TTC549 (cell line): ENCODE data around the gene FAM3D.
"Not testable (repeated sequence)": the region's sequence is repeated elsewhere in the genome, so short reads cannot be mapped to it uniquely, and the experiment has no call there.

Experiments
- FAIRE-seq: peaks from 2 replicates; lab custom pipeline; 2012; peaks lifted over from hg19 to GRCh38; lab: Jason Lieb, UNC

The FAM3D gene

DNA sequence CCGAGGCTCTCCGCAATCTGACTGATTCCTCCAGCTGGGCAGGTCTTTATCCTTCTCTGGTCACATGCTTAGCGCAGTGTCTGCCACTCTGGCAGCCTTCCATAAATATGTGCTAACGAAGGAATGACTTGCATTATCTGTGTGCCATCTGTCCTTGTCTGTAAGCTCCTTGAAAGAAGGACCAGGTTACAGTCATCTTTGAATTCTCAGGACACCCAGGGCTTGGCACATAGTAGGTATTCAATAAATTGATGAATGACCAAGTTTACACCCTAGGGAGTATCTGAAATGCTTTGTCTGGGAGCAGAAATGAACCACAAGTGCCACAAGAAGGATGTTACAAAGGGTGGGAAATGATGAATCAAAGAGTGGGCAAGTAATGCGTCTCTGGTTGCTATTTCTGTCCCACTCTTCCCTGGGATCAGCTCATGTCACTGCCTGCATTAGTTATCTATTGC is 16.5 kb upstream of the FAM3D start:
- FAIRE-seq: no peak

DNA sequence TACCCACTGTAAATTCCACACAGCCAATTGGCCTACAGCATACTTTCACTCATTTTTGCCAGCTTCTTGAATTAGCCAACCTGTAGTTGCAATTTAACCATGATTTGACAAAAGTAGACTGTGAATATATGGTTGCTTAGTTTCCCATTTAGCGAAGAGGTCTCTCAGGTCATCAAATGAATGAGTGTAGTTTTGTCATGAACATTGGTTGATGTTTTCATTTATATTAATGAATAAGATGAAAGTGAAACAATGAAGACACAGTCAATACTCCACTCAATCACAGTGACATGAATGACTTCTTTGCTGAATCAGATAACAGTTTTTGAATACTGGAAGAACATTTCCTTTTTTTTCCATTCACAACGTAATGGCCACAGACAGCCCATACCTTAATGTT is 15.3 kb upstream of the FAM3D start:
- no peak for FAIRE-seq

DNA sequence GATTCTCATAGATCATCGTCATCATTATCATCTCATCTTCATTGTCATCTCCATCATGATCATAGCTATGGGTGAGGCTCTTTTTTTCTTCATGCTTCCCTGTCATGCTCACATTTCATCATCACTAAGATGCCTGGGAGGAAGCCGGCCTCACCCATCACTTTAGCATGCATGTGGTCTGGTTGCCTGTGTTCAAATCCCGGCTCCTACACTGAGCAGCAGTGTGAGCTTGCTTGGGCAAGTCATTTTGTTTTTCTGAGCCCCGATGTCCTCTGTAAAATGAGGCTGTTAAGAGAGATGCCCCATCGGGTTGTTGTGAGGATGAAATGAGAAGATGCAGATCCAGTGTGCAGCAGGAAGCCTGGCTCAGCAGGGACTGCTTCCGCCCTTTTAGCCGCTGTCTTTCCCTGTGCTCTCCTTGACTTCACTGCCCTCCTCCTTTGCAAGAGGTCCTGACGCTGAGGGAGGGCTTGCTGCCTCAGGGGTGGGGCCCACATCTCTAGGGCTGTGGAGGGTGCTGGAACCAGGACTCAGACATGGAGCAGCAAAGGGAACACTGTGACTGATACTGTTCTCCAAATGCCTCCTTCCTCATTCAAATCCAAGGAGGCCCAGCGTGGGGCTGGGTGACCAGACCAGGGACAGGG is 14.4 kb upstream of the FAM3D start:
- FAIRE-seq: no peak

DNA sequence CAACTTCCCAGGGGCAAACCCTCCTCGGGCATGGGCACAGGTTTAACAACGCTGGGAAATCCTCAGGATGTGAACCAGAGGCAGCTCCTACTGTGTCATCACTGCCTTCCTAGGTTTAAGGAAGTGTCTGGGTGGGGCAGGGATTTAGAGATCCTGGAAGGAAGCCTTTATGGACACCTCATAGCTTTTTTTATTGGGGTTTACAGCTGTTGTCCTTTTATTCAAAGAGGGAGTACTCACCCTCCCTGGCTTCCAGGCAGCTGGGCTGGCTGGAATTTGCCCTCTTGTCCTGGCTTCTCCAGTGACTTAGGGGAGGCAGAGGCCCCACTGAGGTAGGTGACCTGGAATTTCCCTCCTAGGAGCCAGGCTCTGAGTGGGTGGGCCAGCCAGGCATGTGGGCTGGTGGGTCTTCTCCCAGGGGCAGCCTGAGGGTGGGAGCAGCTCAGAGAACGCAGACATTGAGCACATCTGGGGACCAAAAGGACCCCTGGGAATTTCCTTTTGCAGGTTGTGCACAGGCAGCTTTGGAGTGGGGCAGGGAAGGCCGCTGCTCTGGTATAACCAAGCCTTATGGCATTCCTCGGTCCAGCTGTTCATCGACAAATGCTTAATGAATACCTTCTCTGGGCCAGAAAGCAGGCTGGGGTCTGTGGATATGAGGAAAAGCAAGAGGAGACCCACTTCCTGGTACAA is 13.5 kb upstream of the FAM3D start:
- FAIRE-seq: no peak

DNA sequence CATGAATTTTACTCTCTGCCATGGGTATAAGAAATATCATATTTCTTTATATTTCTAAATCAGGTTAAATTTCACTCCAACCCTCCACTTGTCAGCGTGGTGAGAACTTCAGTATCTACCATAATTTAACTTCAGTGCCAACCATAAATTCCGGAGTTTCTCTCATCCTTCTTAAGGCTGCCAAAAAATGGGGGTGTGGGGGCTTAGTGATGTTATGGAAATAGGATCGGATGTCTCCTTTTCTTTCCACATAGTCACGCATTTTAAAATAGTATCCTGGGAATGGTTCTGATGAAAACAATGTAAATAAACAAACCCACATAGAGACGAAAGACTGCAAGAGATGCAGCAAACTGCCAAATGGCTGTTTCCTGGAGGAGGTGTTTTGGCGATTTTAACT is 12.9 kb upstream of the FAM3D start:
- FAIRE-seq: no peak

DNA sequence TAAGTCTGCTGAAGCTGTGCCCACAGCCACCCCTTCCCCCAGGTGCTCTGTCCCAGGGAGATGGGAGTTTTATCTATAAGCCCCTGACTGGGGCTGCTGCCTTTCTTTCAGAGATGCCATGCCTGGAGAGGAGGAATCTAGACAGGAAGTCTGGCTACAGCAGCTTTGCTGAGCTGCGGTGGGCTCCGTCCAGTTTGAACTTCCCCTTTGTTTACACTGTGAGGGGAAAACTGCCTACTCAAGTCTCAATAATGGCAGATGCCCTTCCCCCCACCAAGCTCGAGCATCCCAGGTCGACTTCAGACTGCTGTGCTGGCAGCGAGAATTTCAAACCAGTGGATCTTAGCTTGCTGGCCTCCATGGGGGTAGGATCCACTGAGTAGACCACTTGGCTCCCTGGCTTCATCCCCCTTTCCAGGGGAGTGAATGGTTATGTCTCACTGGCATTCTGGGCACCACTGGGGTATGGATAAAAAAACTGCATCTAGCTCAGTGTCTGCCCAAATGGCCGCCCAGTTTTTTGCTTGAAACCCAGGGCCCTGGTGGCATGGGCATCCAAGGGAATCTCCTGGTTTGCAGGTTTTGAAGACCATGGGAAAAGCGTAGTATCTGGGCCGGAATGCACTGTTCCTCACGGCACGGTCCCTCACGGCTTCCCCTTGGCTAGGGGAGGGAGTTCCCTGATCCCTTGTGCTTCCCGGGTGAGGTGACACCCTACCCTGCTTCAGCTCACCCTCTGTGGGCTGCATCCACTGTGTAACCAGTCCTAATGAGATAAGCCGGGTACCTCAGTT is 11.8 kb upstream of the FAM3D start:
- FAIRE-seq: not testable (repeated sequence)

DNA sequence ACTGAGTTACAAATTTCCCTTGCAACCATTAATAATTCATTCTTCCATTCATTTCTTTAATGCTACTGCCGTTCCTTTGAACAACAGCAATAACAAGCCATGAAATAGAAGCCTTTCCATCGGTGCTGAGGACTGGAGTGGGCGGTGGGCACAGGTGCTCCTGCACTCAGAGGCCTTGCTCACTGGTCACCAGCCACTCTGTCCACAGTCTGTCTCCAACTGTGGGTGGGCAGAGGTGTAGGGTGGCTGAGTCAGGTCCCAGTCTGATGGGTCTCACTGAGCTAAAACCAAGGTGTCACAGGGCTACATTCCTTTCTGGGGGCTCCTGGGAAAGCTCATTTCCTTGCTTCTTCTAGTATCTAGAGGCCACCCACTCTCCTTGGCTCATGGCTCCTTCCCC is 6.3 kb upstream of the FAM3D start:
- no peak for FAIRE-seq

DNA sequence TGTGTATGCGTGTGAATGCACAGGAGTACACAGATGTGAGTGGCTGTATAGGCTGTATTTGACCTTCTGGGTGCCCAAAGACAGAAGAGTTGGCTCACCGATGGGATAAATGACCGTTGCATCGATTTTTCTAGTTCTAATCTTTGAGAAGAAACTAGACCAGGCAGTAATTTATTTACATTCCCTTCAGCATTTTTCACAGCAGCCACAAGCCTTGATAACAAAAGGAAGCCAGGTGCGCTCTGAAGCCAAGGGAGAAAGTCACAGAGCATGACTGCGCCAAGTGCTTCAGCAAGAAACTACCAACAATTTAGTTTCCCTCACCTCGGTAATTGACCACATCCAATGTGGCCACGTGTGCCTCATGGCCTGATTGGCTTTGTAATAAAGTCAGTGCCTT is 5.9 kb upstream of the FAM3D start:
- no peak for FAIRE-seq

DNA sequence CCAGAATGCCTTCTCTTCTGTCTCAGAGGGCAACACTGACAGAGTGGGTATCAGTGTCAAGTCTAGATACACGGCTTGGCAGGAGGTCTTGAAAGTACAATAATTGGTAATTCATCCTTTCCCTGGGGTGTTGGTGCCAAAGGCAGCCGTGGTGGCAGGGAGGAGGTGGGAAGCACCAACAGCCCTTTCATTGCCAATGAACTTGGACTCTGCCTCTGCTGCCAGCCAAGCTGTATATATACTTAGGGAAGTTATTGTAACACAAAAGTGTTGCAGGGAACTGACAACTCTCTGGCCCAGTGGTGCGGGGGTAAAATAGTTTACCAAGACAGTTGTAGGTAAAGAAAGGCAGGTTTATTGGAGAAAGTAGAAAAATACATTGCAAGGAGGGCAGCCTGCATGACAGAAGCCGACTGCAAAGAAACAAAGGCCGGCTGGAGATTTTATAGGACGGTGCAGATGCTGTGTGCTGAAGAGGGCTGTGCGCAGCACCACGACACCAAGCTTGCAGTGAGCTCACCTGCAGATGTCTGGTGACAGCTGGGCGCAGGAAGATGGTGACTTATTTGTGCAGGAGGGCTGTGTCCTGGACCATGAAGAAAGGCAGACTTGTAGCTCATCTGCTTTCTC is 4.0 kb upstream of the FAM3D start:
- no peak for FAIRE-seq

DNA sequence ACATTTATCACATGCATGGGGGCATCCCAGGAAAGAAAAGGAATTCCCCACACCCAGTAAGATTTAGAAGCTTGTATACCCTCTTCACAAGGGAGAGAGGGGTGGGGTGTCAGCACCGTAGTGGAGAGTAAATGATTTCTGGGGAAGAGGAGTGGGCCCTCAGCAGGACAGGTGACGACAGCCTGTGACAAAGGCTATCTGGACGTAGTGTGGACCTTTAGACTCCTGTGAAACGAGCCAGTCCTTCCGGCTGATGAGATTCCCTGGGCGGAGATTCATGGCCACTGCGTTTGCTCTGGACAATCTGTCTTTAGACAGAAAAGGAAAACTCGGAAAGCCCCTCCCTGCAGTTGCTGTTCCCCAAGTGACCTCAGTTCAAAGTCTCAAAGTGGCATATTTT is 1.7 kb upstream of the FAM3D start:
- no peak for FAIRE-seq

DNA sequence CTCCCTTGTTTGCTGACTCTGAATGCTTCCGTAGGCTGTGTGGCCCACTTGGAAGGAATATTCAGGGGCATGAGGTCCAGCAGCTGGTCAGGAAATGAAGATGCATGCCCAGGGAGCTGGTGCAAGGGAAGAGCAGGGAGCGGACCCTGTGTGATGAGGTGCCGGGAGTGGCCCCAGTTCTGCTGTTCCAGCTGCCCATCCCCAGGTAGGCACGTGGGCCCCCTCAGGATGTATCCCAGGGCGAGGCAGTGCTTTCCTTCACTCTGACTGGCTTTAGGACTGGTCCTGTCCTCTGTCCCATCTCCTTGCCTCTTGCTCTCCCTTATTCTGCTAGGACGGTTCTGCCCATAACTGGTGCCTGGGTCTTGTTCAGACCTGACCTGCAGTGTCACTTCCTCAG is 1.1 kb upstream of the FAM3D start:
- no peak for FAIRE-seq

DNA sequence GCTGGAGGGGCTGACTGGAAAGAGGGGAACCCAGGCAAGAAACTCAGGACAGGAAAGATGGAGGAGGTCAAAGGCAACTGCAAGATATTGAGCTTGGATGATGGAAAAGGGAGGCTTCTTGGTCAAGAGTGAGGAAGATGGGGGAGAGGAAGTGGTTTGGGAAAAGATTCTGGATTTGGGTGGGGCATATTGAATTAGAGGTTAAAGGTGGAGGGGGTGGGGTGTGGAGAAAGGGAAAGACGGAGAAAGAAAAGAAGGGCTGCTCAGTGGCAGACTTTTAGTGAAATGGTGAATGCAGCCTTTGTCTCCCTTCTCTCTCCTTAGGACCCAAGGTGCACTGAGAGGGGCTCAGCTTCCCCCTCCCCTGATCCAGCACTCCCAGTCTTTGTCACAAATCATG is 655 bp upstream of the FAM3D start:
- no peak for FAIRE-seq

DNA sequence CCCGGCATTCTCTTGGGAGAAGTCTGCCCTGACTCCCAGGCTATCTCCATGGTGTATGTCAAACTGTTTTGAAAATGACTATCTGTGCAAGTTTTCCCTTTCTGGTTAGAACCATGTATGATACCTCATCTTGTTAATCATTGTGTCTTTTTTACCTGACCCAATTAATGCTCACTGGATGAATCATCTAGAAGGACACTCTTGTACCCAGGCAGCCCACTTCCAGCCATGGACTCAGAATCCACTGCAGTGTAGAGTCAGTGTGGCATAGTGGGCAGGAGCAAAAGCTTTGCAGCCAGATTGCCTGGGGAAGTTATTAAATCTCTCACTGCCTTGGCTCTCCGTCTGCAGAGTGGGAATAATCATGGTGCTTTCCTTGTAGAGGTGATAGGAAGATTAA is 1.2 kb downstream of the FAM3D start:
- FAIRE-seq: no peak

DNA sequence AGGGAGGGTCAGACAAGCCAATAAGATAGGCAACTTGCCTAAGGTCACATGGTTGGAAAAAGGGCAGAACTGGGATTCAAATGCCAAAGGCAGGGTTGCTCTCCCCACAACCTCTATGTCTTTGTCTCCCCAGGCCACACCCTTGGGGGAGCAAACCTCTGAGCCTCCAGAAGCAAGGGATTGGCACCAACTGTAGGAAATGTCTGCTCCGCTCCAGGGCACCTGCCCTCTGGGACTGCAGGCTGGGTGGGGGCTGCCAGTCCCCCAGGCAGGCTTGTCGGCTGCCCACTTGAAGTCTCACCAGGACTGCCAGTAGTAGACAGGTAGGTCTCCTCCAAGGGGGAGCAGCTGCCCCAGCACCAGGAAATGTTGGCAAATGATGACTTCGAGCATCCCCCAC is 2.0 kb downstream of the FAM3D start:
- no peak for FAIRE-seq

DNA sequence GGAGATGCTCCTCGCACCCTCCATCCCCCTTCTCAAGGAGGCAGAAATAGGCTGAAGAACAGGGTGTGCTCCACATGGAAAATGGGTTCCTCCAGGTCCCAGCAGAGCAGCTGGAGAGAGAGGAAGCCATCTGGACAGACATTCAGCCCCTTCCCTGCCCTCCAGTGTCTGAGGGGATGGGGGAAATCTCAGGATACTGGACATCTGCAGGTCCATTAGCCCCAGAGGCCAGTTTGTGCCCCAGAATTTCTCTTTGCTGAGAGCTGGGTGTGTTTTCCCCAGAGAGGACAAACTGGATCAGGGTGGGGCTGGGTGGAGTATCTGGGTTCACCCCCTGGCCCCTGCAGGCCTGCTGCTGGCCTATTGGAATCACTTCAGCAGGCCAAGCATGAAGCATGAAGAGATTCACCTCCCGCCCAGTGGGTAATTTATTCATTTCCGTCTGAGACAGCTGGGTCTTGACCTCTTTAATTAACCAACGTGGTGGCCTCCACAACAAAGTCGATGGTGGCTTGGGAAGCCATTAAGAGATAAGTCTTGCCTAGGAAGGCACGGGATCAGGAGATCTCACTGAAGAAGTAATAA is 4.6 kb downstream of the FAM3D start:
- FAIRE-seq: no peak

DNA sequence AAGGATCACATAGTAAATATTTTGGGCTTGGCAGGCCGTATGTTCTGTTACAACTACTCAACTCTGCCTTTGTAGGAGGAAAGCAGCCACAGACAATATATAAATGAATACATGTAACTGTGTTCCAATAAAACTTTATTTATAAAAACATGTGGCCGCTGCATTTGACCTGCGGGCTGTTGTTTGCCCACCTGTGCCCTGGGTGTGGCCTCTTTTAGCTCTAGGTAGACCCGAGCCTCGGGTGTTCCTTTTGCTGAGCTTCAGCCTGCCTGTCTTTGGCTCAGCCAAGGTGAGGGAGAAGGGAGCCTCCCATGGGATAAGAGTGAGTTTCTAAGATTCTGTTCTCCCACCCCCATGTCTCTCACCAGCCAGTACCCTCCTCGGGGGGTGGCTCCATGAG is 5.6 kb downstream of the FAM3D start:
- no peak for FAIRE-seq

DNA sequence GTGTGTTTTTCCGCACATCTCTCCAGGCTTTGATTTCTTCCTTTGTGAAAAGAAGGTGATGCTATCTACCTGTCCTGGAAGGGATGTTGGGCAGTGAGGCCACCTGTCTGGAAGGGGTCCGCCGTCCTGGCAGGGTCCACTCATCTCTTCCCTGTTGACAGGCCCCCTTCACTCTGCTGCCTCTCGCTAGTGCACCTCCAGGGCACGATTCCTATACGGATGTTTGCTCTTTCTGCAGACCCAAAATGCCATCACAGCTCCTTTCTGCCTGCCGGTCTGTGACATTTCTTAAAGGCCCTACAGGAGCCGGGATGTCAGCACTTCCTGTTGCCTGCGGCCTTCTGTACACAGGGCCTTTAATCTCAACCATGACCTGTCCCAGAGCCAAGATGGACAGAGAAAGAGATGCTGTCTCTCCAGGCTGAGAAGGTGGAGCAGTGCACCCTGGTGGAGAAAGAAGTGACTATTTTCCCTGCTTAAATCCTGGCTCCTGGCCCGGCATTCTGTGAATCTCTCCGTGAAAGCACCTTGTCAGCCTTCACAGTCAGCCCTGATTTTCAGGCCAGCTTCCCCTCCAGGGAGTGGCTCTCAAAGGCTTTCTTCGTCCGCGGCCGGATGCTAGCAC is 7.4 kb downstream of the FAM3D start:
- no peak for FAIRE-seq

DNA sequence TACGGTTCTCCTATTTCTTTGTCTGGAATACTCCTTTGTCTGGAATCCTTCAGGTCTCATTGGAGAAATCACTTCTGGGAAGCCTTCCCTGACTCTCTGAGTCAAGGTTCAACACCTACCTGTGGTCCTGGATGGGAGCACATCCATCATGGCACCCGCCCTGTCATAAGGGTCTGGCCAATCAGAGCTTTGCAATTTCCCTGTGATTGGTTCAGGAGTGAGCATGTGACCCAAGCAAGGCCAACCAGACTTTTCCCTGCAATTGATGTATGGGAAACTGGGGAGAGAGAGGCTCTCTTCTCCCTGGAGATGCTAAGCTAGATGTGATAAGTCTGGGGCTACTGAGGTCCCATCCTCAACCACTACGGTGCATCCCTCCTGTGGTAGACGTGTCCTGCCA is 8.1 kb downstream of the FAM3D start:
- FAIRE-seq: no peak

DNA sequence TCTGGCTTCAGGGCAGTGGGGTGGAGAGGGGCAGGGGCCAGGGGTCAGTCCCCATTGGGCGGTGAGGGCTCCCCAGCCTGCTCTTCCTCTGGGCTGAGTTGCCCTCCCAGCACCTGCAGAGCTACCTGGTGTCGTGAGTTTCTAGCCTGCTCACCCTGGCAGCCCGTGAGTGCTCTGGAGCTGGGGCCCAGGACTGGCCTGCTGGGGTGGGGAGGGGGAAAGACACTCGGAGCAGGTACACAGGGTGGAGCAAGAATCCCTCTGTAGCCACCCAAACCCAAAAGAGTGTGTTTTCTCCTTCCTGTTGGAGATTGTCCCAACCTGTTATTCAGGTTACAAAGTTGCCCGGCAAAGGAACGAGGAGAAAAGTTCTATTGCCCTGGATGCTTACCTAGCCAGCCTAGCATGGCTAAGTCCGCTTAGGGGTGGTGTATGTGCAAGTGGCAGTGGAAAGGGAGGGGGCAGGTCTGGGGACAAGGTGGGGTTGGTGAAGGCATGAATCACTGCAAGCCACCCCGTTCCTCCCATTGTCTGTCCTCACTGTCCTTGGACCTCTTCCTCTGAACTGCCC is 8.9 kb downstream of the FAM3D start:
- FAIRE-seq: no peak

DNA sequence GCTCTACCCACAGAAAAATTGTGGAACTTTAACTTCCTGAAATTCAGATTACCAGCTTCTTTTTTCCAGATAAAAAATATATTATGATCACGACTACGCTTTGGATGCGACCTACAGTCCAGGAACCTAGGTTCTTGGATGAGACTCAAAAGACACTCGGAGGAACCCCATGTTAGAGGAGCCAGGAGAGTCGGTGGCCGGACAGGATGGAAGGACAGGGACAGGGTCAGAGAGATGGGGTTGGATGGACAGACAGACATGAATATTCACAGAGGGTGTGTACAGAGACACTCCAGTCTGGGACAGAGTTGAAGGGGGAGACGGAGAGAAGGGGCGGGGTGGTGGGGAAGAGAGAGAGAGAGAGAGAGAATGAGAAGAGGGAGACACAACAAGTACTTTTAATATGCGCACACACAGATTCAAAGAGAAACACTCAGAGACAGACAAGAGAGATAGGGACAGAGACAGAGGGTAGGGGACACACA is 9.5 kb downstream of the FAM3D start:
- no peak for FAIRE-seq

DNA sequence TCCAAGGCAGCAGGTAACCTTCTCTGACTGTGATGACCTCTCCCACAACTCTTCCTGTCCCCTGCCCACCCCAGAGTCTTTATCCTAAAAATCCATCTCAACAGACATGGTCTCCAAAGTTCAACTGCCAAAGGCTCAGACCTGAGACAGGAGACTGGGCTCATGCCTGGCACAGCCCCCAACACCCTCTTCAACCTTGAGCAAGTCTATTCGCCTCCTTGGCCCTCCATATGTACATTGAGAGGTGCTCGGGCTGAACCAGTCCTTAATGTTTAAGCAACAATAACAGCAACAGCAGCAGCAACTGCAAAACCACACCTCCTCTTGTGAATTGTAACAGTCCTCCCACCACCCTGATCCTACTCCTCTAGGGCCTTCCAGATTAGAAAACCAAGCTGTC is 9.9 kb downstream of the FAM3D start:
- no peak for FAIRE-seq

DNA sequence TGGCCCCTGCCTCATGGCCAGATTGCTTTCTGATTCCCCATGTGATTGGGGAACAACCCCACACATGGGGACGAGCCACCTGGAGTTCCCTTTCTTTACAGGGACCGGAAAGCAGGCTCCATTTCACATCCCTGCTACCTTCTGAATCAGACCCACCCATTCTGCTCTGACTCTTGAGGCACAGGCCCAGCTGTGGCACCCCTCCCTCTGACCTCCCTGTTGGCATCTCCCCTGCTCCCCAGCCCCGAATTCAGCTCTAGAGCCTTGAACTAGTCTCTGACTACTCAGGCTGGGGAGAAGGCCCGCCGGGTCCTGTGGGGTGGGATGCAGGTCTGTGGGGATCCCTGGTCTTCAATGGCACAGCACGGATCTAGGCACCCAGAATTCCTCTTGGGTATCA is 12.1 kb downstream of the FAM3D start:
- no peak for FAIRE-seq
